Endothelial cell (in vitro differentiated cells): ENCODE data around the gene FRMPD1. TPM values are rescaled to one million over a fixed set of nuclear protein-coding genes. Genes with fewer than 3 reads are reported as not detected.

Experiments used
- DNase-seq: peaks from one replicate; pipeline ENCODE4 v3.0.0; 2021; ENCODE audit warnings: low spot score
- H3K27ac Mint-ChIP-seq: one replicate; pipeline ENCODE4 v1.8.0; 2021; ENCODE audit warnings: mixed read lengths, inconsistent platforms; ENCODE audit not compliant: unreplicated experiment
- H3K27me3 Mint-ChIP-seq: one replicate; pipeline ENCODE4 v1.8.0; 2021; ENCODE audit warnings: mild to moderate bottlenecking, moderate library complexity, mixed read lengths, inconsistent platforms; ENCODE audit not compliant: unreplicated experiment
- H3K36me3 Mint-ChIP-seq: one replicate; pipeline ENCODE4 v1.8.0; 2021; ENCODE audit warnings: mild to moderate bottlenecking, low read depth, mixed read lengths, inconsistent platforms; ENCODE audit not compliant: unreplicated experiment
- H3K4me1 Mint-ChIP-seq: one replicate; pipeline ENCODE4 v1.8.0; 2021; ENCODE audit warnings: mild to moderate bottlenecking, mixed read lengths, inconsistent platforms; ENCODE audit not compliant: unreplicated experiment
- H3K4me3 Mint-ChIP-seq: one replicate; pipeline ENCODE4 v1.8.0; 2021; ENCODE audit warnings: mild to moderate bottlenecking, mixed read lengths, inconsistent platforms; ENCODE audit not compliant: unreplicated experiment
- H3K9me3 Mint-ChIP-seq: one replicate; pipeline ENCODE4 v1.8.0; 2021; ENCODE audit warnings: mixed read lengths, inconsistent platforms; ENCODE audit not compliant: unreplicated experiment
- CTCF ChIP-seq: fragments of 200-600 bp; sonication (generic); IDR thresholded peaks from one replicate; pipeline ENCODE4 v1.5.0; 2021; ENCODE audit warnings: antibody characterized with exemption; ENCODE audit not compliant: unreplicated experiment
- total RNA-seq: library from RNA; stranded (reverse); fragmentation: NEBNext Ultra II Directional; extraction: Animal tissue kit (Norgen Biotek cat#: 25700); gene quantifications from one replicate; pipeline ENCODE4 v1.2.1, GENCODE V29; 2021; ENCODE audit not compliant: unreplicated experiment

FRMPD1 gene
- total RNA-seq, 1 donor from 2014 or later, result 0.08 TPM

DNA sequence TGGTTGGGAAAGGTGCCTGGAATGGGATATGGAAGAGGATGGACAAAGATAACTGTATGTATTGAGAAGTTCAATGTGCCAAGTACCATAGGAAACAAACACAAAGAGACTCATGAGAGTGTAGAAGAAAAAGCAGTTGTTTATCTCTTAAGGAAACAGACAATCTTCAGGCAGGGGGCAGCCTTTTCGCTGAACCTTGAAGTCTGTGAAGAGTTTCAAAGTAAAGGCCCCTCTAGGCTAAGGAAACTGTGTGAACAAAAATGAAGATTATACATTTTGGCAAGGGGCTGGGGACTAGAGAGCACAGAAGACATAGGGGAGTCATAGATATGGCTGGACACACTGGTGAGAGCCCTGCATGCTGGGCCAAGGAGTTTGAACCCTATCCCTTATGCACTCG is 27.5 kb upstream of the FRMPD1 start:
- Mint-ChIP-seq H3K9me3 (no peaks in the 10 kb centered on the region), H3K4me3 (no peak overlapping the region), H3K27ac (no peak overlapping the region), H3K36me3 (no peaks in the 10 kb centered on the region), H3K4me1 (peaks cover 23% of the 10 kb centered on the region), H3K27me3 (peaks cover 2% of the 10 kb centered on the region)
- no peak for DNase-seq
- TF ChIP-seq CTCF, result no peak

GRCh38 chr9:37624073-37624472 is 26.7 kb upstream of the FRMPD1 start:
- Mint-ChIP-seq H3K27me3 (peaks cover 2% of the 10 kb centered on the region), H3K27ac (no peak overlapping the region), H3K4me3 (no peak overlapping the region), H3K4me1 (peaks cover 23% of the 10 kb centered on the region), H3K36me3 (no peaks in the 10 kb centered on the region), H3K9me3 (no peaks in the 10 kb centered on the region)
- no peak for DNase-seq
- no peak for TF ChIP-seq CTCF

DNA sequence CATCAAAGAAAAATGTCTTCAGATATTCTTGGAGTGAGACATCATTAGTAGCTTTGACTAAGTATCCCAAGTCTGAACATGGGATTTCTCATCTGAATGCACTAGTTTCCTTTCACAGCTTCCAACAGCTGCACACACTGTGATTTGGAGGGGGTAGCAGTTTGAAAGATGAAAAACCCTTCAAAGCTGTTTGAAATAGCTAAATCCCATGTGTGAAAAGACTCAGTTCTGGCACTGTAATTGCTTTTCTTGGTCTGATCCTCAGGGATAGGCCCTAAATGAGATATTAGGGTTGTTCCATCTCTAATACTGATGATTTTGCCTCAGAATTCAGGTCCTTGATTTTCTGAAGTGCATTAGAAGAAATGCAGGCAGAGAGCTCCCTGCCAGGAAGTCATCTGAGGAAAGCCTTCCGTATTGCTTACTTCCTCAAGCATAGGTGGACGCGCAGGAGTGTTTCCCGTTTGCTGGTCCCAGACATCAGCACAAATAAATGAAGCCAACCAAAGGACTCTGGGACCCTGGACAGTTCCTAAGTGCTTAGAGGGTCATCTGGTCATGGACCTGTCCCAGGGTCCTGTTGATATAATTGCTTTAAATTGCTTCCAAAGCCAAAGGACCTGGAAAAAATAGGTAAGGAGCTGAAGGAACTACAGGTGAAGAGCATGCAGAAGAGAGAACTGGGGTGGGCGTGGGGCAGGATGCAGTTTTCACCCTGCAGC is 25.6 kb upstream of the FRMPD1 start:
- no peak overlapping the region for H3K4me3 Mint-ChIP-seq
- H3K36me3 Mint-ChIP-seq, result no peaks in the 10 kb centered on the region
- H3K27ac Mint-ChIP-seq, result no peak overlapping the region
- peaks cover 23% of the 10 kb centered on the region for H3K4me1 Mint-ChIP-seq
- no peak for DNase-seq
- H3K9me3 Mint-ChIP-seq, result no peaks in the 10 kb centered on the region
- TF ChIP-seq CTCF, result no peak
- H3K27me3 Mint-ChIP-seq, result peaks cover 2% of the 10 kb centered on the region

- no peak for TF ChIP-seq CTCF
- DNase-seq, result no peak
- Mint-ChIP-seq H3K36me3 (no peaks in the 10 kb centered on the region), H3K27ac (no peak overlapping the region), H3K4me1 (peaks cover 23% of the 10 kb centered on the region), H3K4me3 (no peak overlapping the region), H3K27me3 (peaks cover 2% of the 10 kb centered on the region), H3K9me3 (no peaks in the 10 kb centered on the region)
Observed at GRCh38 chr9:37625758-37626147, 25.0 kb upstream of the FRMPD1 start.

DNA sequence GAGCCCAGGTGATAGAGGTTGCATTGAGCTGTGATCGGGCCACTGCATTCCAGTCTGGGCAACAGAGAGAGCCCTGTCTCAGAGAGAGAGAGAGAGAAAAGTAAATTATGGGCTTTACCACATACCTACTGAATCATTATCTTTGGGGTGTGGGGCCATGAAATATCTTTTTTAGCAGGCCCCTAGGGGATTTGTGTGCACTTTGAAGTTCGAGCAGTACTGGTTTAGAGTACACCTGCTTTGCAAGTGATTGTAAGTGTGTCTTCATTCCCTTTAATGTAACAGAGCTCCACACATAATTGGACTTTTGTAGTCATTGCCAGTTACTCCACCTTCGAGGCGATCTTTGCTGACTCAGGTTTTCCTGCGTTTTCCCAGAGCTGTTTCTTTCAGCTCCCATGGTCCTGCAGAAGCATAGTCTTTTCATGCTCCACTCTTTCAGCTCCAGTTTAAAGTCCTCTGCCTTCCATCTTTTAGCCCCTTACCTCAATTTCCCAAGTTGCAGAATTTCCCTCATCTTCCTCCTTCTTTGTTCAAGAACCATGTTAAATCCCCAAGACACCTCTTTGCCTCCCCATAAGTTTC is 24.0 kb upstream of the FRMPD1 start:
- H3K9me3 Mint-ChIP-seq, result no peaks in the 10 kb centered on the region
- H3K27me3 Mint-ChIP-seq, result no peaks in the 10 kb centered on the region
- no peak overlapping the region for H3K27ac Mint-ChIP-seq
- H3K4me3 Mint-ChIP-seq, result no peak overlapping the region
- peaks cover 13% of the 10 kb centered on the region for H3K4me1 Mint-ChIP-seq
- DNase-seq, result no peak
- H3K36me3 Mint-ChIP-seq, result no peaks in the 10 kb centered on the region
- no peak for TF ChIP-seq CTCF
